ENCODE results near the gene CORO2B. TPM values are rescaled to one million over a fixed set of nuclear protein-coding genes. Genes with fewer than 3 reads are reported as not detected.
A peak's percentile ranks its signal among the peaks of the same experiment; 100 is the strongest.

Gene CORO2B
- total RNA-seq, 1 donor from 2014 or later: 1.0 TPM

DNA sequence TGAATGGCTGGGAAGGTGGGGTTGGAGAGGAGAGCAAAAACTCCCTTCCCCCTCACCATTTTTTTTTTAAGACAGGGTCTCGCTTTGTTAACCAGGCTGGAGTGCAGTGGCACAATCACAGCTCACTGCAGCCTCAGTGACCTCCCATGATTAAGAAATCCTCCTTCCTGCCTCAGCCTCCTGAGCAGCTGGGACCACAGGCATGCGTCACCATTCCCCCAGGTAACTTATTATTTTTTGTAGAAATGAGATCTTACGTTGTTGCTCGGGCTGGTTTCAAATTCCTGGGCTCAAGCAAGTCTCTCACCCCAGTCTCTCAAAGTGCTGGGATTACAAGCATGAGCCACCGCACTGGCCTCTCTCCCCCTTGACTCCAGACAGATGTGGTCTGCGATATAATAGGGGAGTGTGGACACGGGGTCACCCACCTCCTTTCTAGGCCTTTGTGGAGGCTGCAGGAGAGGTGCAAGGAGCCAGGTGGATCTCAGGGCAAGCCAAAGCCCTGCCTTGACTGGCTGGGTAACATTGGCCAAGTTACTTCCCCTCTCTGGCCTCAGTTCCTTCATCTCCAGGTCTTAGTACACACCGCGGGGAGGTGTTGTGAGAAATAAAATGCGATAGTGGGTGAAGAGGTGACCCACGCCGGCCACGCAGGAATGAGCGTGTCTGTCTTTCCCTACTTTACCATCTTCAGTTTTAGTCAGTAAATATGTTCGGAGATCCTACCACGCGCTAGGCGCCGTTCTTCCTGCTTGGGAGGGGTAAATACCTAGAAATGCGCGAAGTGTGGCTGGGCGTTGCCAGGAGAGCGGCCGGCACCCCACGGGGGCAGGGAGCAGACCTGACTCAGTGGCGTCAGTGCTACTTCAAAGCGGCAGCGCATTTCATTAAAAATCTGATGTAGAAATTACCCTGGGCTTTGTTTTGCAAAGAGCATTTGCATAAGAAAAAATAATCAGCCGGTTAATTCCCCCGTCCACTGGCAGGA, 20.2 kb upstream of the CORO2B start:
- Histone ChIP-seq H2AFZ (replicated peaks) (peak overlapping the region; percentile 95), H3K4me2 (peak overlapping the region; percentile 73), H4K20me1 (ENCODE audit: low read depth) (no peaks in the 10 kb centered on the region), H3K4me3 (peak overlapping the region; percentile 47), H3K36me3 (no peaks in the 10 kb centered on the region), H3K9me3 (ENCODE audit: low read depth) (no peaks in the 10 kb centered on the region), H3K79me2 (ENCODE audit: low read depth) (no peaks in the 10 kb centered on the region), H3K4me1 (peaks cover 11% of the 10 kb centered on the region), H3K27ac (no peak overlapping the region), H3F3A (ENCODE audit: low read depth) (peaks cover 4% of the 10 kb centered on the region), H3K9ac (no peak overlapping the region), H3K27me3 (peaks cover 33% of the 10 kb centered on the region)
- Mint-ChIP-seq H3K36me3 (no peaks in the 10 kb centered on the region), H3K4me1 (peaks cover 48% of the 10 kb centered on the region), H3K4me3 (peak overlapping the region; percentile 86), H3K27me3 (ENCODE audit: insufficient read depth, low read depth) (peaks cover 19% of the 10 kb centered on the region), H3K27ac (no peak overlapping the region), H3K9me3 (peaks cover 3% of the 10 kb centered on the region)
- TF ChIP-seq, protein P1, sequence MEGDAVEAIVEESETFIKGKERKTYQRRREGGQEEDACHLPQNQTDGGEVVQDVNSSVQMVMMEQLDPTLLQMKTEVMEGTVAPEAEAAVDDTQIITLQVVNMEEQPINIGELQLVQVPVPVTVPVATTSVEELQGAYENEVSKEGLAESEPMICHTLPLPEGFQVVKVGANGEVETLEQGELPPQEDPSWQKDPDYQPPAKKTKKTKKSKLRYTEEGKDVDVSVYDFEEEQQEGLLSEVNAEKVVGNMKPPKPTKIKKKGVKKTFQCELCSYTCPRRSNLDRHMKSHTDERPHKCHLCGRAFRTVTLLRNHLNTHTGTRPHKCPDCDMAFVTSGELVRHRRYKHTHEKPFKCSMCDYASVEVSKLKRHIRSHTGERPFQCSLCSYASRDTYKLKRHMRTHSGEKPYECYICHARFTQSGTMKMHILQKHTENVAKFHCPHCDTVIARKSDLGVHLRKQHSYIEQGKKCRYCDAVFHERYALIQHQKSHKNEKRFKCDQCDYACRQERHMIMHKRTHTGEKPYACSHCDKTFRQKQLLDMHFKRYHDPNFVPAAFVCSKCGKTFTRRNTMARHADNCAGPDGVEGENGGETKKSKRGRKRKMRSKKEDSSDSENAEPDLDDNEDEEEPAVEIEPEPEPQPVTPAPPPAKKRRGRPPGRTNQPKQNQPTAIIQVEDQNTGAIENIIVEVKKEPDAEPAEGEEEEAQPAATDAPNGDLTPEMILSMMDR (IDR thresholded peaks at IDR 0.05): no peak
- TF ChIP-seq EZH2 (IDR thresholded peaks at IDR 0.05) (no peak), EZH2phosphoT487 (IDR thresholded peaks at IDR 0.05) (no peak)
- peak; percentile 51 for DNase-seq (ENCODE audit: low spot score)

DNA sequence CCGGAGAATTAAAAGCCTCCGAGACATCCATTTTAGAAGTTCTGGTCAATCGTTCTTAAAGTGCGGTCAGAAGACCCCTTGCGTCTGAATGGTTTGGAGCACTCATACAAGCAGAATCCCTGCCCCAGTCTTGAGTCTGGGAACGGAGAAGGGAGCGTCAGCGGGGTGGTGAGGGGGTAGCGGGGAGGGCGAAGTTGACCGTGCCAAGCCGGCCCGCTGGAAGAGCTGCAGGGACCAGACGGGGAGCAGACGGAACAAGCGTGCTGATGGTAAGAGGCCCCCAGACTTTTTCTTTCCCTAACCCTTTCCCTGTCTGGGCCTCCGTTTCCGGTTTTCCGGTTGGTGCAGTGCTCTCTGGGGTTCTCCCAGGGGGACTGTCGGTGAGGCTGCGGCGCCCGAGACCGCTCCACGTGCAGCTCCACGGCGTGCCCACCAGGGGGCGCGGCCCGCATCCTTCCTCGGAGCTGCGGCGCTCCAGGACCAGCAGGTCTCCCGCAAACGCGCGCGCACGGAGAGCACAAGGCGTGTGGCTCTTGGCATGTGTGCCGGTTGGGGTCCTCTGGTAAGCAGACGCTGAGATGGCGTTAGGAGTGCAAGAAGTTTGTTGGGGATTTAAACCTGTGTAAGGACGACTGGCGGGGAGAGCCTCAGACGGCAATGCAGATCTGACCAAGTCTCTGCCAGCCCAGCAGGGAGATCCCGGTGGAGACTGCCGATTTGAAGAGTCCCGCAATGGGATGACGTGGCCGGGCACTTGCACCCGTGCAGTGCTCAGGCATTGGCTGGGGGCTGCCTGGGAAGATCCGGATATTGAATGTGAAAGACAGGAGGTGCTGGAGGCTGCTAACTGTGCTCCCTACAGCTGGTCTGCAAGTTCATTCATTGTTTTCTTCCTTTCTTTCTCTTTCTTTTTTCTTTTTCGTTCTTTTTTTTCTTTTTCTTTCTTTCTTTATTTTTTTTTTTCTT, 19.2 kb upstream of the CORO2B start:
- Histone ChIP-seq H3K27me3 (peaks cover 33% of the 10 kb centered on the region), H3K27ac (no peak overlapping the region), H3K36me3 (no peaks in the 10 kb centered on the region), H3K4me1 (peaks cover 11% of the 10 kb centered on the region), H3K9me3 (ENCODE audit: low read depth) (no peaks in the 10 kb centered on the region), H2AFZ (replicated peaks) (peak overlapping the region; percentile 95), H3K9ac (no peak overlapping the region), H4K20me1 (ENCODE audit: low read depth) (no peaks in the 10 kb centered on the region), H3K4me2 (peak overlapping the region; percentile 73), H3F3A (ENCODE audit: low read depth) (peaks cover 4% of the 10 kb centered on the region), H3K4me3 (peak overlapping the region; percentile 47), H3K79me2 (ENCODE audit: low read depth) (no peaks in the 10 kb centered on the region)
- Mint-ChIP-seq H3K9me3 (peaks cover 3% of the 10 kb centered on the region), H3K27ac (peak overlapping the region; percentile 77), H3K4me1 (peaks cover 41% of the 10 kb centered on the region), H3K4me3 (peak overlapping the region; percentile 86), H3K27me3 (ENCODE audit: insufficient read depth, low read depth) (peaks cover 16% of the 10 kb centered on the region), H3K36me3 (no peaks in the 10 kb centered on the region)
- TF ChIP-seq, protein P1 (IDR thresholded peaks at IDR 0.05): peak; percentile 96
- TF ChIP-seq EZH2phosphoT487 (IDR thresholded peaks at IDR 0.05) (no peak), EZH2 (IDR thresholded peaks at IDR 0.05) (peak; percentile 63)
- DNase-seq (ENCODE audit: low spot score): peak; percentile 94

DNA sequence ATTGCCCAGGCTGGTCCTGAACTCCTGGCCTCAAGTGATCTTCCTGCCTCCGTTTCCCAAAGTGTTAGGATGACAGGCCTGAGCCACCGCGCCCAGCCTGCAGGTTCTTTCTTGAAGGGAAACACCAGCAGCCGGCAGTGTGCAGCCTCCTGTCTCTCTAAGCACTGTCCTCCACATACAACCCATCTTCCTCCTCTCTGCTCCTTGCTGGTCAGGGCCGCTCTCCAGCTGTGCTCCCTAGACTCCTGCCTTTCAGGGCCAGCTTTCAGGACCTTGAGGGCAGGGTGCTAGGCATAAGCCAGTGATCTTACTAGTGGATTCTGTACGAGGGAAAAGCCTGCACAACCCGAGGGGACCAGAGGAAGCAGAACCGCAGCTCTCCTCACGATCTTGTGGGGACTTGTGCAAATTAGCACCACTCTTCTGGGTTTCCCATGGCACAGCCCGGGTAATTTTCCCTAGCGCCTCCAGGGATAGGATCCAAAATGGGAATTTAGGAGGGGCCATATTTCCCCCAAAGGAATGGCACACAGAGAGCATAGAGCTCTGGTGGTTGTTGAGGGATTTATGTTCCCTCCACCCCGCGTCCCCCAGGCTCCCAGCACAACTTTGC, 18.2 kb upstream of the CORO2B start:
- H3K27me3 ChIP-seq: peaks cover 33% of the 10 kb centered on the region
- no peak overlapping the region for H3K4me3 ChIP-seq
- H3K9me3 ChIP-seq (ENCODE audit: low read depth): no peaks in the 10 kb centered on the region
- peak overlapping the region; percentile 73 for H3K4me2 ChIP-seq
- TF ChIP-seq EZH2 (IDR thresholded peaks at IDR 0.05) (no peak), EZH2phosphoT487 (IDR thresholded peaks at IDR 0.05) (no peak)
- TF ChIP-seq, protein P1 (IDR thresholded peaks at IDR 0.05): no peak
- H3K9ac ChIP-seq: no peak overlapping the region
- no peak for DNase-seq (ENCODE audit: low spot score)
- peaks cover 13% of the 10 kb centered on the region for H3K27me3 Mint-ChIP-seq (ENCODE audit: insufficient read depth, low read depth)
- H3K36me3 Mint-ChIP-seq: no peaks in the 10 kb centered on the region
- peaks cover 6% of the 10 kb centered on the region for H3F3A ChIP-seq (ENCODE audit: low read depth)
- H3K36me3 ChIP-seq: no peaks in the 10 kb centered on the region
- peaks cover 3% of the 10 kb centered on the region for H3K9me3 Mint-ChIP-seq
- no peaks in the 10 kb centered on the region for H3K79me2 ChIP-seq (ENCODE audit: low read depth)
- H2AFZ ChIP-seq (replicated peaks): no peak overlapping the region
- peaks cover 11% of the 10 kb centered on the region for H3K4me1 ChIP-seq
- H3K27ac Mint-ChIP-seq: no peak overlapping the region
- no peak overlapping the region for H3K27ac ChIP-seq
- peaks cover 41% of the 10 kb centered on the region for H3K4me1 Mint-ChIP-seq
- H4K20me1 ChIP-seq (ENCODE audit: low read depth): no peaks in the 10 kb centered on the region
- peak overlapping the region; percentile 86 for H3K4me3 Mint-ChIP-seq

Data from neural progenitor cell (in vitro differentiated cells).